COLO829 (cell line): ENCODE measurements around the gene MAPK1.
"Not testable (repeated sequence)": the region's sequence is repeated elsewhere in the genome, so short reads cannot be mapped to it uniquely, and the experiment has no call there.

Experiments
- DNase-seq: peaks from one replicate; pipeline ENCODE4 v3.0.0; 2012; ENCODE audit warnings: low spot score

Gene MAPK1

GRCh38 chr22:21881841-21882753 lies 14.7 kb upstream of the MAPK1 start:
- DNase-seq = no peak

- peak; percentile 58 for DNase-seq
These were observed 9.2 kb upstream of the MAPK1 start for GRCh38 chr22:21876486-21877176.

- DNase-seq = not testable (repeated sequence)
These were observed 7.5 kb upstream of the MAPK1 start for GRCh38 chr22:21874953-21875352.

GRCh38 chr22:21873619-21874018 lies 6.2 kb upstream of the MAPK1 start:
- no peak for DNase-seq

GRCh38 chr22:21872741-21873140 lies 5.3 kb upstream of the MAPK1 start:
- not testable (repeated sequence) for DNase-seq

GRCh38 chr22:21868651-21869050 lies 1.2 kb upstream of the MAPK1 start:
- DNase-seq = no peak

GRCh38 chr22:21866833-21867527 lies 465 bp downstream of the MAPK1 start:
- DNase-seq = no peak

GRCh38 chr22:21865041-21865440 lies 2.4 kb downstream of the MAPK1 start:
- no peak for DNase-seq

- no peak for DNase-seq
These were observed 4.8 kb downstream of the MAPK1 start for GRCh38 chr22:21862386-21863245.

- DNase-seq = no peak
These were observed 5.6 kb downstream of the MAPK1 start for GRCh38 chr22:21861851-21862250.

GRCh38 chr22:21861264-21861848 lies 6.1 kb downstream of the MAPK1 start:
- no peak for DNase-seq

- no peak for DNase-seq
These were observed 6.9 kb downstream of the MAPK1 start for GRCh38 chr22:21860491-21861039.

- no peak for DNase-seq
These were observed 9.2 kb downstream of the MAPK1 start for GRCh38 chr22:21858025-21858764.

GRCh38 chr22:21857481-21857914 lies 9.9 kb downstream of the MAPK1 start:
- DNase-seq = peak; percentile 40

GRCh38 chr22:21856868-21857267 lies 10.6 kb downstream of the MAPK1 start:
- DNase-seq = no peak

GRCh38 chr22:21856197-21856596 lies 11.2 kb downstream of the MAPK1 start:
- DNase-seq = no peak

GRCh38 chr22:21855676-21856075 lies 11.8 kb downstream of the MAPK1 start:
- DNase-seq = no peak

- no peak for DNase-seq
These were observed 16.8 kb downstream of the MAPK1 start for GRCh38 chr22:21850660-21851059.

GRCh38 chr22:21849489-21849888 lies 18.0 kb downstream of the MAPK1 start:
- DNase-seq = no peak

- DNase-seq = not testable (repeated sequence)
These were observed 19.4 kb downstream of the MAPK1 start for GRCh38 chr22:21848057-21848456.
